Activated naive CD4-positive, alpha-beta T cell treated with anti-CD3 and anti-CD28 coated beads for 36 hours (primary cell): ENCODE measurements around the gene LAMA4. TPM values are rescaled to one million over a fixed set of nuclear protein-coding genes. Genes with fewer than 3 reads are reported as not detected.

Source experiments
- CTCF ChIA-PET: fragments of 350-600 bp; sonication (Branson Sonifier 250); formaldehyde crosslinking; loops from one replicate; lab custom pipeline; 2021; ENCODE audit warnings: antibody characterized with exemption; lab: Charles Lee
- DNase-seq: peaks from one replicate; pipeline ENCODE4 v3.0.0-alpha.2; 2020
- H3K27ac Mint-ChIP-seq: one replicate; pipeline ENCODE4 v1.8.0; 2021; ENCODE audit warnings: mild to moderate bottlenecking, mixed read lengths
- H3K27me3 Mint-ChIP-seq: one replicate; pipeline ENCODE4 v1.8.0; 2021; ENCODE audit warnings: low read depth, mixed read lengths
- H3K36me3 Mint-ChIP-seq: one replicate; pipeline ENCODE4 v1.8.0; 2021; ENCODE audit warnings: low read depth, mixed read lengths
- H3K4me1 Mint-ChIP-seq: one replicate; pipeline ENCODE4 v1.8.0; 2021; ENCODE audit warnings: low read depth, mixed read lengths
- H3K4me3 Mint-ChIP-seq: one replicate; pipeline ENCODE4 v1.8.0; 2021; ENCODE audit warnings: mild to moderate bottlenecking, moderate library complexity, mixed read lengths
- H3K9me3 Mint-ChIP-seq: one replicate; pipeline ENCODE4 v1.8.0; 2021; ENCODE audit warnings: mixed read lengths
- intact Hi-C: fragments of 100-400 bp; cut with micrococcal nuclease; formaldehyde crosslinking; loops from one replicate; pipeline ENCODE4 v1.15.1; 2023
- total RNA-seq, 2 experiments: library from RNA; stranded (reverse); gene quantifications; one replicate each; pipeline ENCODE4 v1.2.3, GENCODE V29; 2021

The LAMA4 gene
- total RNA-seq, 2 experiments from 2014 or later, result not detected

DNA sequence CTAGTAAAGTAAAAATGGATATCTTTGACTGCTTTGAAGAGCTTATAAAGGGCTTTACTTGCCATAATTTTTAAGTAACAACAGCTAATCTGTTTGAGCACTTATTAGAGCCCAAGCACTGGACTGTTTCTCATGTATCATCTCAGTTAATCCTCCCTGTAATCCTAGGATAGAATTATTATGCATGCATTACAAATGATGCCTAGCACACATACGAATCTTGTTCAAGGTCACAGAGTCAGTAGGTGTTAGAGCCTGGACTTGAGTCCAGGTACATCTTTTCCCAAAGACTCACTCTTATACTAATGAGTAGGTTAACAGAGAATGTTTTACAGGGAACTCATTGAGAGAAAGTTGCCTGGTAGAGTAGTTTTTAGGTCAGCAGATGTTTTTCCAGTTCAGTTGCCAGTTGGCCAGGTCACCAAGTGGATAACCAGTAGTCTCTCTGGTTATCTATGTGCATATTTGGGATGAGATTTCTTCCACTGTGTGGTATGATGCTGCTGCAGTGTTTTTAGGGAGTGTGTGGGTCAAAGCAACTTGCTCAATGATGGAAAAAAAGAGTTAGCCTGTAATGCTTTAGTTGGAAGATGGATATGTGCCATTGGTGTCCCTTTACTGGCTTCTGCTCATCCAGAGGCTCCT is 32.3 kb upstream of the LAMA4 start:
- Mint-ChIP-seq H3K27me3 (no peaks in the 10 kb centered on the region), H3K4me1 (peaks cover 8% of the 10 kb centered on the region), H3K9me3 (no peaks in the 10 kb centered on the region), H3K4me3 (no peak overlapping the region), H3K27ac (no peak overlapping the region), H3K36me3 (no peaks in the 10 kb centered on the region)
- intact Hi-C loops, result loop anchor here (1.0 kb wide), 1 partner anchor 50 kb away; no protein-coding TSS in a partner anchor
- CTCF ChIA-PET, result interaction anchor here (1.2 to 3.1 kb wide), 3 partner anchors 24 to 123 kb away, joined by 4 to 8 read pairs (median 8); no protein-coding TSS in a partner anchor
- DNase-seq, result no peak

DNA sequence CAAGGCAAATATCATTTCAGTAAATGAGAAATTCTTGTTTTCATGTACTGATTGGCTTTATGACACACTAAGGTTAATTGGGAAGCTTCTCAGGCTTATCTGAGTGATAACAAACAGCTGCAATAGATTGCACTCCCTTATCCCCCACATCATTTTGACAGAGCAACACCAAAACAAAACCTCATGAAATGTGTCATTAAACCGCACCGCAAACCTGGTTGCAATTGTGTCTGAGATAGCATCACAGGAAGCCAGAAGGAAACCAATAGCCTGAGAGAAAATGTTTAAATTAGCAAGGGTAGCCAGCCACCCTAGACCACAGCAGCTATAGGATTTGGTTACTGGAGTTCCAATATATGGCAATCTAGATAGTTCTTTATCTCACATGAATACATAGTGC is 31.6 kb upstream of the LAMA4 start:
- Mint-ChIP-seq H3K9me3 (no peaks in the 10 kb centered on the region), H3K27me3 (no peaks in the 10 kb centered on the region), H3K36me3 (no peaks in the 10 kb centered on the region), H3K27ac (no peak overlapping the region), H3K4me3 (no peak overlapping the region), H3K4me1 (peaks cover 8% of the 10 kb centered on the region)
- DNase-seq, result peak; percentile 78
- CTCF ChIA-PET, result interaction anchor here (0.8 to 1.3 kb wide), 3 partner anchors 25 to 106 kb away, joined by 3 to 8 read pairs (median 4); no protein-coding TSS in a partner anchor
- intact Hi-C loops, result loop anchor here (1.0 kb wide), 1 partner anchor 50 kb away; no protein-coding TSS in a partner anchor

GRCh38 chr6:112284603-112285002 is 30.2 kb upstream of the LAMA4 start:
- no peaks in the 10 kb centered on the region for H3K9me3 Mint-ChIP-seq
- no peaks in the 10 kb centered on the region for H3K27me3 Mint-ChIP-seq
- H3K27ac Mint-ChIP-seq, result no peak overlapping the region
- H3K36me3 Mint-ChIP-seq, result no peaks in the 10 kb centered on the region
- CTCF ChIA-PET, result interaction anchor here (1.5 kb wide), 1 partner anchor 105 kb away, joined by 4 read pairs; no protein-coding TSS in a partner anchor
- DNase-seq, result no peak
- intact Hi-C loops, result no loop called here
- H3K4me1 Mint-ChIP-seq, result peaks cover 8% of the 10 kb centered on the region
- H3K4me3 Mint-ChIP-seq, result no peak overlapping the region

DNA sequence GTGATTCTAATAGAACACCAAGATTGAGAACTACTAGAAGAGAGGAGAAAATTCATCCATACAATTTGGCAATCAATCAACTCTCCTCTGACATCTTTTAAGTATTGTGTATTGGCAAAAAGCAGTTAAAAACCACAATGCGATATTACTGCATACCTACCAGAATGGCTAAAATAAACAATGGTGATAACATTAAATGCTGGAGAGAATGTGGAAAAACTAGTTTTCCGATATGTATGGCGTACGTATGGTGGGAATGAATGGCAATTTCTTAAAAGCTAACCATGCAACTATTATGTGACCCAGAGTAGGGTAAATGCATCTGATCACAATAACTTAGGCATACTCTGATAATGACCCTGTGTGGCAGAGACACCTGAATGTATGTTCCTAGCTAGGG is 29.3 kb upstream of the LAMA4 start:
- Mint-ChIP-seq H3K9me3 (no peaks in the 10 kb centered on the region), H3K27ac (no peak overlapping the region), H3K36me3 (no peaks in the 10 kb centered on the region), H3K4me1 (peaks cover 8% of the 10 kb centered on the region), H3K4me3 (no peak overlapping the region), H3K27me3 (no peaks in the 10 kb centered on the region)
- intact Hi-C loops, result no loop called here
- no peak for DNase-seq
- CTCF ChIA-PET, result interaction anchor here (1.5 kb wide), 1 partner anchor 104 kb away, joined by 4 read pairs; no protein-coding TSS in a partner anchor

GRCh38 chr6:112281821-112282615 is 27.7 kb upstream of the LAMA4 start:
- H3K4me1 Mint-ChIP-seq, result peaks cover 8% of the 10 kb centered on the region
- H3K27me3 Mint-ChIP-seq, result no peaks in the 10 kb centered on the region
- CTCF ChIA-PET, result no interaction called here
- H3K4me3 Mint-ChIP-seq, result no peak overlapping the region
- H3K27ac Mint-ChIP-seq, result no peak overlapping the region
- no peaks in the 10 kb centered on the region for H3K36me3 Mint-ChIP-seq
- no peaks in the 10 kb centered on the region for H3K9me3 Mint-ChIP-seq
- intact Hi-C loops, result no loop called here
- no peak for DNase-seq

DNA sequence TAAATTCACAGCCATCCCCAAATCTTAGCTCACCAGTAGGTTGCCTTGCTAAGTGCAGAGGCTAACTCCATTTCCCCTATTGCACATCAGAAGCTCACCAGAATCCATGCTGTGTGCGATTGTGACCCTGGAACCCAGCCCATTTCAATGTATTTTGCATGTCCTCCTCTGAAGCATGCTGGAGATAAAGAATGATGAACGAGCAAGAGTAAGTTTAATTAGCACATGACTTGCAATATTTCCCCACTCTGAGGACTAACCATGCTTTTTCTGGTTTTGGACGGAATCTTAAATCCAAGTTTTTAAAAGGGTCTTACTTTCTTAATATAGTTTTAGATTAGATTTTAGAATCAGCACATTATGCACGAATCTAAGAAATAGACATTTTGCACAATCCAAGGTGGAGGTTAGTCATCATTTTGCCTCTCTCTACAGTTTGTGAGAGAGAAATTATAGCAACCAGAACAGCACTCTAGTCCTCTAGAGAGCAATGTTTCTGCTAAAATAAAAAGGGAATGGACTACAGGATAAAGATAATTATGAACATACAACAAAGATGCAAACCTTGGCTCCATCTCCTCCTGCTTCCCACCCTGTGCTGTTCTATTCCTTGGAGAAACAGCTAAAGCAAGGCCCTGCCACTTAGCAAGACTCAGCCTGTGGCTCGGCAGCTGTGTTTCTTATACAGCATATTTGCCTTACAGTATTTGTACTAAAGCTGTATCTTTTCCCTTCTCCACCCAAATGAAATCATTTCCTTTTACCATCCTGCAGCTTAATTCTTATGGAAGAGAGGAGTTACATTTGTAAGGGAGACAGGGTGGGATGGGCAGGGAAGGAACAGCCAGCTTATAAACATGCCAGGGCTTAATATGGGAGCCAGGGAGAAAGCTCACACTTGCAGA is 24.9 kb upstream of the LAMA4 start:
- intact Hi-C loops, result no loop called here
- no peaks in the 10 kb centered on the region for H3K9me3 Mint-ChIP-seq
- no peak for DNase-seq
- CTCF ChIA-PET, result no interaction called here
- no peaks in the 10 kb centered on the region for H3K4me1 Mint-ChIP-seq
- H3K4me3 Mint-ChIP-seq, result no peak overlapping the region
- H3K27ac Mint-ChIP-seq, result no peak overlapping the region
- H3K27me3 Mint-ChIP-seq, result peaks cover 3% of the 10 kb centered on the region
- no peaks in the 10 kb centered on the region for H3K36me3 Mint-ChIP-seq

DNA sequence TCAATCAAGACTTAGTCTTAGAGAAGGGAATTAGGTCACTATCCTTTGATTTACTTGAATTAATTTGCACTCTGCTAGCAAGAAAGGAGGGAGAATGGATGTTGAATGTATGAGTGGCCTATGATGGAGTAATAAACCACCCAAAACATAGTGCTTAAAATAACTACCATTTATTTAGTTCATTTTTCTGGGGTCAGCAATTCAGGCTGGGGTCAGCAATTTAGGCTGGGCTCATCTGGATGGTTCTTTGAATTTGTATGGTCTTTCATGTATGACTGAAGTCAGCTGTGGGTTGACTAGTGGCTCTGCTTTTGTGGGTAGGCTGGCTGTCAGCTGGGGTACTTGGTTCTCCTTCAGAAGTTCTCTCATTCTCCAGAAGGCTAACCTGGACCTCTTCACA is 21.0 kb upstream of the LAMA4 start:
- CTCF ChIA-PET, result no interaction called here
- no peak for DNase-seq
- Mint-ChIP-seq H3K4me3 (no peak overlapping the region), H3K36me3 (no peaks in the 10 kb centered on the region), H3K4me1 (no peaks in the 10 kb centered on the region), H3K9me3 (no peaks in the 10 kb centered on the region), H3K27me3 (peaks cover 3% of the 10 kb centered on the region), H3K27ac (no peak overlapping the region)
- intact Hi-C loops, result no loop called here

- Mint-ChIP-seq H3K27ac (no peak overlapping the region), H3K4me3 (no peak overlapping the region), H3K9me3 (no peaks in the 10 kb centered on the region), H3K27me3 (peaks cover 3% of the 10 kb centered on the region), H3K36me3 (no peaks in the 10 kb centered on the region), H3K4me1 (no peaks in the 10 kb centered on the region)
- CTCF ChIA-PET, result no interaction called here
- intact Hi-C loops, result no loop called here
- no peak for DNase-seq
Measured at GRCh38 chr6:112274774-112275173, 20.4 kb upstream of the LAMA4 start.

DNA sequence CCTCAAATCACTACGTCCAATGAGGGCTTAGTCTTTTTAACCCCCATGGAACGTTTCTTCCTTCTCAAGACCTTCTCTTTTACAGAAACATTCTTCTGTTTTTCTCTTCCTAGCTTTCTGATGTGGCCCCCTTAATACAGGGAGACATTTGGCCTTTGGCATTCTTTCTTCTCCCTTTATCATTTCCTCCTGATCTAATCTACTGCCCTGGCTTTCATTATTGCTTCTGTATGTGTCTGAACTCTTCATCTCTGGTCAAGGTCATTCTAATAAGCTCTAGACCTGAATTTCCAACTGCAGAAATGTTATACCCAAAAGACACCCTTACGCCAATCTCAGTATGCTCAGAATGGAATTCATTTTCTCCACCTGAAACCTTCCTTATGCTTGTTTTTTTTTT is 18.4 kb upstream of the LAMA4 start:
- CTCF ChIA-PET, result interaction anchor here (0.8 to 0.9 kb wide), 2 partner anchors 8 to 93 kb away, joined by 3 read pairs; no protein-coding TSS in a partner anchor
- H3K9me3 Mint-ChIP-seq, result no peaks in the 10 kb centered on the region
- no peak overlapping the region for H3K4me3 Mint-ChIP-seq

GRCh38 chr6:112270756-112271155 is 16.4 kb upstream of the LAMA4 start:
- no peaks in the 10 kb centered on the region for H3K9me3 Mint-ChIP-seq
- H3K36me3 Mint-ChIP-seq, result no peaks in the 10 kb centered on the region
- H3K27ac Mint-ChIP-seq, result no peak overlapping the region
- CTCF ChIA-PET, result no interaction called here
- H3K27me3 Mint-ChIP-seq, result no peaks in the 10 kb centered on the region
- H3K4me3 Mint-ChIP-seq, result no peak overlapping the region
- DNase-seq, result no peak
- intact Hi-C loops, result no loop called here
- H3K4me1 Mint-ChIP-seq, result no peaks in the 10 kb centered on the region

More for the DNA sequence above, 18.4 kb upstream of the LAMA4 start:
- H3K27ac Mint-ChIP-seq, result no peak overlapping the region
- H3K36me3 Mint-ChIP-seq, result no peaks in the 10 kb centered on the region
- H3K27me3 Mint-ChIP-seq, result peaks cover 3% of the 10 kb centered on the region
- H3K4me1 Mint-ChIP-seq, result no peaks in the 10 kb centered on the region
- intact Hi-C loops, result no loop called here
- no peak for DNase-seq

GRCh38 chr6:112269979-112270566 is 15.7 kb upstream of the LAMA4 start:
- CTCF ChIA-PET, result interaction anchor here (0.7 to 2.4 kb wide), 3 partner anchors 11 to 90 kb away, joined by 3 to 7 read pairs (median 4); no protein-coding TSS in a partner anchor
- Mint-ChIP-seq H3K4me3 (no peak overlapping the region), H3K4me1 (no peaks in the 10 kb centered on the region), H3K36me3 (no peaks in the 10 kb centered on the region), H3K9me3 (no peaks in the 10 kb centered on the region), H3K27me3 (no peaks in the 10 kb centered on the region), H3K27ac (no peak overlapping the region)
- intact Hi-C loops, result no loop called here
- no peak for DNase-seq
